Karpas-422 (cell line): ENCODE measurements around the gene RRN3. TPM values are rescaled to one million over a fixed set of nuclear protein-coding genes. Genes with fewer than 3 reads are reported as not detected.
"Not testable (repeated sequence)": the region's sequence is repeated elsewhere in the genome, so short reads cannot be mapped to it uniquely, and the experiment has no call there.

Experiments used
- DNase-seq: peaks from one replicate; pipeline ENCODE4 v3.0.0-alpha.2; 2015
- H2AFZ ChIP-seq: fragments of 200-600 bp; sonication (generic); 2 replicates; pipeline ENCODE4 v1.6.1; 2014; ENCODE audit warnings: antibody characterized with exemption, low read length, mixed read lengths
- H3K27ac ChIP-seq: fragments of 200-600 bp; sonication (generic); 2 replicates; pipeline ENCODE4 v1.5.1; 2014; ENCODE audit warnings: mild to moderate bottlenecking, low read length, moderate library complexity
- H3K27me3 ChIP-seq: fragments of 200-600 bp; sonication (generic); 2 replicates; pipeline ENCODE4 v1.6.1; 2014; ENCODE audit warnings: low read length, mixed read lengths
- H3K36me3 ChIP-seq: fragments of 200-600 bp; sonication (generic); 2 replicates; pipeline ENCODE4 v1.6.1; 2014; ENCODE audit warnings: low read length, mixed read lengths; ENCODE audit not compliant: insufficient read depth
- H3K4me1 ChIP-seq: fragments of 200-600 bp; sonication (generic); 2 replicates; pipeline ENCODE4 v1.6.1; 2014; ENCODE audit warnings: mild to moderate bottlenecking, low read length, mixed read lengths
- H3K4me2 ChIP-seq: fragments of 200-600 bp; sonication (generic); 2 replicates; pipeline ENCODE4 v1.6.1; 2014; ENCODE audit warnings: low read length, low read depth, mild to moderate bottlenecking; ENCODE audit not compliant: poor library complexity, severe bottlenecking
- H3K4me3 ChIP-seq: fragments of 200-600 bp; sonication (generic); 2 replicates; pipeline ENCODE4 v1.5.1; 2014; ENCODE audit warnings: mild to moderate bottlenecking, antibody characterized with exemption, low read length, mixed read lengths
- H3K79me2 ChIP-seq: fragments of 200-600 bp; sonication (generic); 2 replicates; pipeline ENCODE4 v1.6.1; 2014; ENCODE audit warnings: mild to moderate bottlenecking, low read length, mixed read lengths
- H3K9ac ChIP-seq: fragments of 200-600 bp; sonication (generic); 2 replicates; pipeline ENCODE4 v1.6.0; 2014; ENCODE audit warnings: low read length
- H3K9me2 ChIP-seq: fragments of 200-600 bp; sonication (generic), shearing (Covaris generic); replicated peaks from 2 replicates; pipeline ENCODE4 v1.6.0; 2014; ENCODE audit warnings: mild to moderate bottlenecking, low read length, moderate library complexity; ENCODE audit not compliant: insufficient read depth
- H3K9me3 ChIP-seq: fragments of 300-700, 200-600 bp; sonication (generic); 2 replicates; pipeline ENCODE4 v1.6.1; 2014; ENCODE audit warnings: low read length, mixed read lengths
- H4K20me1 ChIP-seq: fragments of 200-600 bp; sonication (generic); 2 replicates; pipeline ENCODE4 v1.6.1; 2014; ENCODE audit warnings: mild to moderate bottlenecking, antibody characterized with exemption, low read length, low read depth; ENCODE audit not compliant: insufficient read depth
- total RNA-seq: library from RNA; depleted of rRNA; stranded (reverse); fragments of >200 nt; shearing (Covaris generic); gene quantifications from 2 replicates; pipeline ENCODE4 v1.2.3, GENCODE V29; 2014; ENCODE audit warnings: low replicate concordance

Gene RRN3
- total RNA-seq, 1 experiment from 2014 or later, result 36.0 TPM

DNA sequence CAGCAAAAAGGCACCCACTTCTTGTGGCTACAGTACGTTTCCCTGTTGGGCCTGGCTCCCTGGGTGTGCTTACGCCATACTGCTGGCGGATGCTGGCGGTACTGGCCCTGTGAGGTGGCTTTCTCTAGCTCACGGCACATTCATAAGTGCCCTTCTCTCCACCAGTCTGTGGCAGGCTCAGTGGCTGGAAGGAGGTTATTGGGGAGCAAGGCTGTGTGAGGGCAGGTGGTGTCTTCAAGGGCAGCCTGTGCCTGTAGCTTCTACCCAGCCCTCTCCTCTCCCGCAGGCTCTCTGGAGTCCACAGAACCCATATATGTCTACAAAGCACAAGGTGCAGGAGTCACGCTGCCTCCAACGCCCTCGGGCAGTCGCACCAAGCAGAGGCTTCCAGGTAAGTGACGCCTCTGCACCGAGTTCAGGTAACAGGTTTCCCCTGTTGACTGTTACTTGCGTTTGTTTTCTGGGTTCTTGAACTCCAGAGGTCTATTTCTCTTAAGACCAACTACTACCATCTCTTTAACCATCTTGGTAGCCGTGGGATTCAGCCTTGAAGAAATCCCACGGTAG lies 58.8 kb downstream of the RRN3 start:
- Histone ChIP-seq H3K9me3 (no peaks in the 10 kb centered on the region), H3K9me2 (no peaks in the 10 kb centered on the region), H3K36me3 (peaks cover 36% of the 10 kb centered on the region), H3K27ac (no peak overlapping the region), H3K4me1 (no peaks in the 10 kb centered on the region), H2AFZ (no peak overlapping the region), H4K20me1 (no peaks in the 10 kb centered on the region), H3K9ac (no peak overlapping the region), H3K4me3 (no peak overlapping the region), H3K79me2 (no peaks in the 10 kb centered on the region), H3K27me3 (no peaks in the 10 kb centered on the region), H3K4me2 (no peak overlapping the region)
- DNase-seq, result no peak

DNA sequence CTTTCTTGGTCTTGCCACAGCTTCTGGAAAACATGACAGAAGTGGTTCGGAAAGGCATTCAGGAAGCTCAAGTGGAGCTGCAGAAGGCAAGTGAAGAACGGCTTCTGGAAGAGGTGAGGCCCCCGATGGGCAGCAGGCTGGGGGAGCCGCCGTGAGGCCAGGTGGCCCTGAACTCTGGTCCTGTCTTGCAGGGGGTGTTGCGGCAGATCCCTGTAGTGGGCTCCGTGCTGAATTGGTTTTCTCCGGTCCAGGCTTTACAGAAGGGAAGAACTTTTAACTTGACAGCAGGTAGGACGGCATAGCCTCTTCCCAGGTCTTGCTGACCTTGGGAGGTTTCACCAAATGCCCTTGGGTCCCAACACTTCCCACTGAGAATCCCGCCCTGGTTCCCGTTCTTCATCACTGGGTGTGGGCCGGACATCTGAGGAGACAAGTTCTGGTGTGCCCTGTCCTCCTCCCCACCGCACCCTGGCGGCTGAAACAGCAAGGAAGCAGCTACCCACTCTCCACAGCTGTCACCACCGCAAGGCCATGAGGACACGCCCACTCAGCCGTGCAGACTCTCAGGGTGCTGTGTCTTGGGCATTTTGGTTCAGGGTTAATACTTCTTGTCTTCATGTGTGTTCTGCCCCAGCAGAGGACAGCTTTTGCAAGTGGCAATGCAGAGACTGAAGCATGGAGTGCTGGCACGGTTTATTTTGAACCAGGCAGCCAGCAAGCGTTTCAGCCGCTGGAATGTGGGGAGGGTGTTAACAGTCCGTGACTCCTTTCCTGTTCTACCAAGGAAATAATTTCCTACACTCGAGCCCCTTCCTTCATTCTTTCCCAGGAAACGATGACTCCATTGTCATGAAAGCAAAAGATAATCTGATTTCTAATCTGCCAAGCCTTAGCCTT lies 59.6 kb downstream of the RRN3 start:
- Histone ChIP-seq H3K9me3 (no peaks in the 10 kb centered on the region), H3K4me2 (no peak overlapping the region), H3K4me1 (no peaks in the 10 kb centered on the region), H4K20me1 (no peaks in the 10 kb centered on the region), H3K79me2 (no peaks in the 10 kb centered on the region), H3K9me2 (no peaks in the 10 kb centered on the region), H3K9ac (no peak overlapping the region), H2AFZ (no peak overlapping the region), H3K4me3 (no peak overlapping the region), H3K27ac (no peak overlapping the region), H3K36me3 (peaks cover 33% of the 10 kb centered on the region), H3K27me3 (no peaks in the 10 kb centered on the region)
- DNase-seq, result no peak

DNA sequence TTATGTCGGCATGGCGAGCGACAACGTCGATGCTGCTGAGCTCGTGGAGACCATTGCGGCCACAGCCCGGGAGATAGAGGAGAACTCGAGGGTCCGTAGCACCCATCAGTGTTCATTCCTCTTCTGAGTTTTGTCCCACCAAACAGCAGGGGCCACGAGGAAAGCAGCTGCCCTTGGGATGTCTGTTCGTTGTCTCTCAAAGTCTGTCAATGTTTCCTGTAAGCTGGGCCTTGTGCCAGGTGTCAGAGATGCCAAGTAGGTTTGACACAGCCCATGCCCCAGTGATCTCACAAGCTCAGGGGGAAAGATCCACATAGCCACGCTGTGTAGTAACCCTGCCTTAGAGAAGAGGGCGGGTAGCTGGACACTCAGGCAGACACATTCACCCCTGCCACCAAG lies 60.8 kb downstream of the RRN3 start:
- no peak for DNase-seq
- no peak overlapping the region for H3K27ac ChIP-seq
- no peak overlapping the region for H3K9ac ChIP-seq
- H4K20me1 ChIP-seq, result no peaks in the 10 kb centered on the region
- no peaks in the 10 kb centered on the region for H3K9me3 ChIP-seq
- no peak overlapping the region for H3K4me2 ChIP-seq
- H3K9me2 ChIP-seq, result no peaks in the 10 kb centered on the region
- no peak overlapping the region for H2AFZ ChIP-seq
- H3K4me1 ChIP-seq, result no peaks in the 10 kb centered on the region
- no peaks in the 10 kb centered on the region for H3K27me3 ChIP-seq
- H3K4me3 ChIP-seq, result no peak overlapping the region
- peaks cover 30% of the 10 kb centered on the region; the same call in 1 of the 2 replicates for H3K36me3 ChIP-seq
- H3K79me2 ChIP-seq, result peaks cover 2% of the 10 kb centered on the region; the same call in 1 of the 2 replicates

DNA sequence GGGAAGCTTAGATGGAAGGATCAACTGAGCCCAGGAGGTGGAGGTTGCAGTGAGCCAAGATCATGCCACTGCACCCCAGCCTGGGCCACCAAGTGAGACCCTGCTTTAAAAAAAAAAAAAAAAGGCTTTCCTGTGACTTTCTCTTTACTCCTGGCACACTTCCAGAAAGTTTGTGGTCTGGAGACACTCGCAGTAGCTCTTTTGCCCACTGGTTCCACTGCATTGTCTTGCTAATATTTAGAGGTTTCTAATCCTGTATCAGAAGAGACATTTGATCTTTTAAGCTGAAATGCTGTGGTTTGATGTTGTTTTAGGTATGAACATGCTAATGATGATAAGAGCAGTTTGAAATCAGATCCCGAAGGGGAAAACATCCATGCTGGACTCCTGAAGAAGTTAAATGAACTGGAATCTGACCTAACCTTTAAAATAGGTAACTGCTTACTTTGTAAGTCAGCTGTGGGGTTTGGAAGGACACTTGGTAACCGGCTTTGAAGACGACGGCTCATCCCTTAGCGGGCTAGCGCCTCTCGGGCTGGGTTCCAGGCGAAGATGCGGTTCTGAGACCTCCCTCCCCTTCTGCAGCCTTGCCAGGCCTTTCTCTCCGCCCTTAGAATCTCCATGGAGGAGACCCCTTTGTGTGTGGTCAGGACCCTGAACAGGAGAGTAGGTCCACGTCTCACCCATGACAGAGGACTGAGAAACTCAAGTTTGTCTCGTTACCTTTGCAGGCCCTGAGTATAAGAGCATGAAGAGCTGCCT lies 61.3 kb downstream of the RRN3 start:
- peaks cover 27% of the 10 kb centered on the region; the same call in 1 of the 2 replicates for H3K36me3 ChIP-seq
- no peak for DNase-seq

DNA sequence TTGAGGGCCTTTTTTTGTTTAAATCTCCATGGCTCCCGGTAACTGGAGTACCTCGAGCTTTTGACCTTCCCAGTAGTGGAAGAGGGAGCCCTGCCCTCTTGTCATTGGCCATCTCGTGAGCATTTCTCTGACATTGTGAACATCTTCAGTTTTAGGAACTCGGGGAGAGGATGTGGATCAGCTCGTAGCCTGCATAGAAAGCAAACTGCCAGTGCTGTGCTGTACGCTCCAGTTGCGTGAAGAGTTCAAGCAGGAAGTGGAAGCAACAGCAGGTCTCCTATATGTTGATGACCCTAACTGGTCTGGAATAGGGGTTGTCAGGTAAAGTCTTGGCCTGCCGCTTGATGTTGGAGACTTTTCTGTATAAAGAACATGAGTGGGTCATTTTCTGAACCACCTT lies 62.5 kb downstream of the RRN3 start:
- Histone ChIP-seq H3K27me3 (no peaks in the 10 kb centered on the region), H3K9me3 (no peaks in the 10 kb centered on the region), H3K27ac (no peak overlapping the region), H3K4me1 (no peaks in the 10 kb centered on the region), H3K4me3 (no peak overlapping the region), H3K9me2 (no peaks in the 10 kb centered on the region), H4K20me1 (no peaks in the 10 kb centered on the region), H2AFZ (no peak overlapping the region), H3K36me3 (peaks cover 18% of the 10 kb centered on the region; the same call in 1 of the 2 replicates), H3K79me2 (peaks cover 2% of the 10 kb centered on the region; the same call in 1 of the 2 replicates), H3K9ac (no peak overlapping the region), H3K4me2 (no peak overlapping the region)
- DNase-seq, result no peak

More for the DNA sequence above, 61.3 kb downstream of the RRN3 start:
- Histone ChIP-seq H3K4me1 (no peaks in the 10 kb centered on the region), H3K79me2 (peaks cover 2% of the 10 kb centered on the region; the same call in 1 of the 2 replicates), H3K4me2 (no peak overlapping the region), H4K20me1 (no peaks in the 10 kb centered on the region), H3K27me3 (no peaks in the 10 kb centered on the region), H3K9me3 (no peaks in the 10 kb centered on the region), H3K9me2 (no peaks in the 10 kb centered on the region), H3K27ac (no peak overlapping the region), H2AFZ (no peak overlapping the region), H3K9ac (no peak overlapping the region), H3K4me3 (no peak overlapping the region)

DNA sequence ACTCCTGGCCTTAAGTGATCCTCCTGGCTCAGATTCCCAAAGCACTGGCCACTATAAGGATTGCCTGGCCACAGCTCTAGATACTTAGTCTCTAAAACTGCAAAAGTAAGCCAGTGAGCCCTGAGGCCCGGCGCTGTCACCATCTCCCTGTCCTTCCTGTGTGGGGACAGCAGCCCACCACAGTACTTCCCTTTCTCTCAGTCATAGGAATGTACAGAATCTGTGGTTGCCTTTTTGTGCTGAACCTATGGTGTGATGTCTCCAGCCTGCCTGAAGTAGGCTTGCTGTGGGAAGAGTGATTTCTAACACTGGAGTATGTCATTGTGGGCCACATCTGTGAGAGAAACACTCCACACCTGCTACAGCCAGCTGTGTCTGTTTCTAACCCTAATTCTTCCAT lies 62.9 kb downstream of the RRN3 start:
- H3K9me2 ChIP-seq, result no peaks in the 10 kb centered on the region
- H4K20me1 ChIP-seq, result no peaks in the 10 kb centered on the region
- H3K4me3 ChIP-seq, result no peak overlapping the region
- H3K79me2 ChIP-seq, result peaks cover 2% of the 10 kb centered on the region; the same call in 1 of the 2 replicates
- no peak overlapping the region for H3K27ac ChIP-seq
- no peak overlapping the region for H2AFZ ChIP-seq
- DNase-seq, result no peak
- H3K4me1 ChIP-seq, result no peaks in the 10 kb centered on the region
- no peak overlapping the region for H3K9ac ChIP-seq
- peaks cover 16% of the 10 kb centered on the region; the same call in 1 of the 2 replicates for H3K36me3 ChIP-seq
- no peaks in the 10 kb centered on the region for H3K27me3 ChIP-seq
- H3K9me3 ChIP-seq, result no peaks in the 10 kb centered on the region
- no peak overlapping the region for H3K4me2 ChIP-seq

DNA sequence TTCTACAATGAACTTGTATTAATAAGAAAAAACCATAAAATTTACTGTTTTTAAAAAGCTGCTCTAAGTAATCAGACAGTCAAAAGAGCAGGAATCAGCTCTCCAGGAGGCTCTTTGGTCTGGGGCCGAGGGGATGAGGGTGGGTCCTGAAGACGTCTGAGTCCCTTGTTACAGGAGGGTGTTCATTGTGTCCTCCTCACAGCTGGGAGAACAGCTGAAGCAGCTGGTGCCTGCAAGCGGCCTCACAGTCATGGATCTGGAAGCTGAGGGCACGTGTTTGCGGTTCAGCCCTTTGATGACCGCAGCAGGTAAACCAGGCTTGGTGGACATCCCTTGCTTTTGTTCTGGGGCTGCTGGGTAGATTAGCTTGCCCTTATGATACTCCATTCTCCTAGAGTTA lies 64.3 kb downstream of the RRN3 start:
- peaks cover 16% of the 10 kb centered on the region; the same call in 1 of the 2 replicates for H3K36me3 ChIP-seq
- not testable (repeated sequence) for H2AFZ ChIP-seq, H3K27ac ChIP-seq, H4K20me1 ChIP-seq, H3K4me1 ChIP-seq, H3K27me3 ChIP-seq, H3K9ac ChIP-seq, H3K4me2 ChIP-seq, H3K9me2 ChIP-seq, H3K4me3 ChIP-seq, DNase-seq, H3K9me3 ChIP-seq, H3K79me2 ChIP-seq
